Astrocyte (in vitro differentiated cells and primary cell): ENCODE data around the gene CHST7. TPM values are rescaled to one million over a fixed set of nuclear protein-coding genes. Genes with fewer than 3 reads are reported as not detected.
A peak's percentile ranks its signal among the peaks of the same experiment; 100 is the strongest.

Source experiments
- DNase-seq: peaks from one replicate; pipeline ENCODE4 v3.0.0-alpha.2; 2010; ENCODE audit warnings: low read depth
- FAIRE-seq: peaks from 2 replicates; lab custom pipeline; 2011; peaks lifted over from hg19 to GRCh38; lab: Jason Lieb, UNC
- H2AFZ ChIP-seq: 2 replicates; pipeline ENCODE4 v1.6.0; 2012; ENCODE audit warnings: low read depth, low read length, inconsistent platforms
- H3K27ac ChIP-seq: 2 replicates; pipeline ENCODE4 v1.5.1; 2011; ENCODE audit warnings: low read depth, low read length, inconsistent platforms
- H3K27me3 ChIP-seq: 2 replicates; pipeline ENCODE4 v1.6.0; 2011; ENCODE audit warnings: low read length, inconsistent platforms; ENCODE audit not compliant: insufficient read depth
- H3K36me3 ChIP-seq: 2 replicates; pipeline ENCODE4 v1.5.1; 2011; ENCODE audit warnings: low read length, inconsistent platforms; ENCODE audit not compliant: insufficient read depth
- H3K4me1 ChIP-seq: 2 replicates; pipeline ENCODE4 v1.5.1; 2011; ENCODE audit warnings: low read length, inconsistent platforms; ENCODE audit not compliant: insufficient read depth
- H3K4me2 ChIP-seq: 2 replicates; pipeline ENCODE4 v1.6.0; 2012; ENCODE audit warnings: low read length, inconsistent platforms
- H3K4me3 ChIP-seq: 2 replicates; pipeline ENCODE4 v1.5.1; 2011; ENCODE audit warnings: low read depth, mild to moderate bottlenecking, low read length, inconsistent platforms; ENCODE audit not compliant: insufficient read depth
- H3K79me2 ChIP-seq: 2 replicates; pipeline ENCODE4 v1.6.0; 2012; ENCODE audit warnings: mild to moderate bottlenecking, low read length, inconsistent platforms; ENCODE audit not compliant: insufficient read depth
- H3K9ac ChIP-seq: 2 replicates; pipeline ENCODE4 v1.6.0; 2012; ENCODE audit warnings: mild to moderate bottlenecking, low read length, inconsistent platforms
- H3K9me3 ChIP-seq: 2 replicates; pipeline ENCODE4 v1.5.1; 2012; ENCODE audit warnings: low read depth, mild to moderate bottlenecking, low read length, inconsistent platforms; ENCODE audit not compliant: insufficient read depth
- H4K20me1 ChIP-seq: 2 replicates; pipeline ENCODE4 v1.6.0; 2012; ENCODE audit warnings: low read length, inconsistent platforms; ENCODE audit not compliant: insufficient read depth
- H3K27ac Mint-ChIP-seq: one replicate; pipeline ENCODE4 v1.8.0; 2021; ENCODE audit warnings: mild to moderate bottlenecking, mixed read lengths; ENCODE audit not compliant: unreplicated experiment
- H3K27me3 Mint-ChIP-seq: one replicate; pipeline ENCODE4 v1.8.0; 2021; ENCODE audit warnings: low read depth, mixed read lengths; ENCODE audit not compliant: unreplicated experiment
- H3K36me3 Mint-ChIP-seq: one replicate; pipeline ENCODE4 v1.8.0; 2021; ENCODE audit warnings: low read depth, mixed read lengths; ENCODE audit not compliant: unreplicated experiment
- H3K4me1 Mint-ChIP-seq: one replicate; pipeline ENCODE4 v1.8.0; 2021; ENCODE audit warnings: low read depth, mixed read lengths; ENCODE audit not compliant: unreplicated experiment
- H3K4me3 Mint-ChIP-seq: one replicate; pipeline ENCODE4 v1.8.0; 2021; ENCODE audit warnings: mild to moderate bottlenecking, moderate library complexity, mixed read lengths; ENCODE audit not compliant: unreplicated experiment
- H3K9me3 Mint-ChIP-seq: one replicate; pipeline ENCODE4 v1.8.0; 2021; ENCODE audit warnings: mild to moderate bottlenecking, mixed read lengths; ENCODE audit not compliant: unreplicated experiment
- EZH2 ChIP-seq: IDR thresholded peaks from 2 replicates; pipeline ENCODE4 v1.6.1; 2012; ENCODE audit warnings: mild to moderate bottlenecking, low read length, inconsistent platforms; ENCODE audit not compliant: insufficient read depth
- total RNA-seq: library from RNA; stranded (reverse); gene quantifications from 2 replicates; pipeline ENCODE4 v1.2.1, GENCODE V29; 2021
- TF ChIP-seq, protein P1 (sequence below): IDR thresholded peaks from 2 replicates; pipeline ENCODE4 v1.5.1; 2011; ENCODE audit warnings: low read depth, mild to moderate bottlenecking, inconsistent platforms, low read length, moderate library complexity; ENCODE audit not compliant: insufficient read depth

The CHST7 gene
- total RNA-seq, 1 donor from 2014 or later = 15.4 TPM

DNA sequence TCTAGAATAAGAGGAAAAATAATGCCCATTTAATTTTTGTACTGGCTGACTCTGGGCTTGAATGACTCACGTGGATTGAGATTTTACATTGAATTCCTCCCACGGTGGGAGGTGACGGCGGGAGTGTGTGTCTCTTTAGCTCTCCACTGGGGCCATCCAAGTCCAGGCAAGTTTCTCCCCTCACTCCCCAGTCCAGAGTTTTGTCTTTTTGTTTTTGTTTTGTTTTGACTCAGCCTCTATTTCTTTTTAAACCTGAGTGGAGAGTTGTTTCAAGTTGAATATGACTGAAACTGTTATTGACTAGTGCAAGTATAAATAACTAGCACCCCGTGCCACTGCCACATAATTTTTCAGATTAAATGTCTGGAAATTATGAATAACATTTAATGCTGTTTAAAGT, 13.6 kb downstream of the CHST7 start:
- DNase-seq (peak; percentile 52), FAIRE-seq (no peak)
- Mint-ChIP-seq H3K27ac (peak overlapping the region; percentile 73), H3K4me3 (no peak overlapping the region), H3K9me3 (no peaks in the 10 kb centered on the region), H3K4me1 (peaks cover 30% of the 10 kb centered on the region), H3K27me3 (no peaks in the 10 kb centered on the region), H3K36me3 (no peaks in the 10 kb centered on the region)
- Histone ChIP-seq H3K79me2 (peaks cover 11% of the 10 kb centered on the region), H3K4me1 (peaks cover 40% of the 10 kb centered on the region), H3K27ac (peak overlapping the region; percentile 81), H3K36me3 (no peaks in the 10 kb centered on the region), H4K20me1 (no peaks in the 10 kb centered on the region), H3K4me2 (peak overlapping the region; percentile 82), H2AFZ (no peak overlapping the region), H3K9ac (peak overlapping the region; percentile 55), H3K27me3 (no peaks in the 10 kb centered on the region), H3K4me3 (no peak overlapping the region), H3K9me3 (no peaks in the 10 kb centered on the region)
- no peak for TF ChIP-seq EZH2
- TF ChIP-seq, protein P1, sequence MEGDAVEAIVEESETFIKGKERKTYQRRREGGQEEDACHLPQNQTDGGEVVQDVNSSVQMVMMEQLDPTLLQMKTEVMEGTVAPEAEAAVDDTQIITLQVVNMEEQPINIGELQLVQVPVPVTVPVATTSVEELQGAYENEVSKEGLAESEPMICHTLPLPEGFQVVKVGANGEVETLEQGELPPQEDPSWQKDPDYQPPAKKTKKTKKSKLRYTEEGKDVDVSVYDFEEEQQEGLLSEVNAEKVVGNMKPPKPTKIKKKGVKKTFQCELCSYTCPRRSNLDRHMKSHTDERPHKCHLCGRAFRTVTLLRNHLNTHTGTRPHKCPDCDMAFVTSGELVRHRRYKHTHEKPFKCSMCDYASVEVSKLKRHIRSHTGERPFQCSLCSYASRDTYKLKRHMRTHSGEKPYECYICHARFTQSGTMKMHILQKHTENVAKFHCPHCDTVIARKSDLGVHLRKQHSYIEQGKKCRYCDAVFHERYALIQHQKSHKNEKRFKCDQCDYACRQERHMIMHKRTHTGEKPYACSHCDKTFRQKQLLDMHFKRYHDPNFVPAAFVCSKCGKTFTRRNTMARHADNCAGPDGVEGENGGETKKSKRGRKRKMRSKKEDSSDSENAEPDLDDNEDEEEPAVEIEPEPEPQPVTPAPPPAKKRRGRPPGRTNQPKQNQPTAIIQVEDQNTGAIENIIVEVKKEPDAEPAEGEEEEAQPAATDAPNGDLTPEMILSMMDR = no peak

DNA sequence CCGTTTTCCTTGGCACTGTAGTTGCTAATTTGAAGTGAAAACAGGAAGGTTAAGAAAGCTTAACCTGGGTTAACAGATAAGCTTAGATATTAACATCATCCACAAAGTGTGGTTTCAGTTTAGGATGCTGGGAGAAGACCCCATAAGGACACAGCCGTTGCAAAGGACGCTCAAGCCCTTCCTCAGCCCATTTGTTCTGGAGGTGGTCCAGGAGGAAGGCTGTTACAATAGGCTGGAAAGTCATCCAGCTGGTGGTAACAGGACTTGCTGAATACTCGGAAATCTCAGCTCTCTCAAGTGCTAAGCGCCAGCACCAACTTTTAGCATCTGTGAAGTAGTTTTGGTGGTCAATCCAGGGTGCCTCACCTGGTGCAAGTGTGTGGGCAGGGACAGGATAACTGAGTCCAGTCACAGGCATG, 14.2 kb downstream of the CHST7 start:
- peak overlapping the region; percentile 24 for H3K27ac Mint-ChIP-seq
- H3K36me3 ChIP-seq = no peaks in the 10 kb centered on the region
- no peak for TF ChIP-seq EZH2
- TF ChIP-seq, protein P1 = no peak
- H3K4me2 ChIP-seq = peak overlapping the region; percentile 82
- no peaks in the 10 kb centered on the region for H3K9me3 ChIP-seq
- H3K9ac ChIP-seq = peak overlapping the region; percentile 55
- peaks cover 24% of the 10 kb centered on the region for H3K4me1 Mint-ChIP-seq
- peaks cover 34% of the 10 kb centered on the region for H3K4me1 ChIP-seq
- H2AFZ ChIP-seq = no peak overlapping the region
- H3K9me3 Mint-ChIP-seq = no peaks in the 10 kb centered on the region
- H3K36me3 Mint-ChIP-seq = no peaks in the 10 kb centered on the region
- H3K4me3 ChIP-seq = peak overlapping the region; percentile 1
- no peaks in the 10 kb centered on the region for H4K20me1 ChIP-seq
- H3K27me3 ChIP-seq = no peaks in the 10 kb centered on the region
- peak overlapping the region; percentile 81 for H3K27ac ChIP-seq
- DNase-seq (peak; percentile 30), FAIRE-seq (no peak)
- H3K79me2 ChIP-seq = peaks cover 11% of the 10 kb centered on the region
- no peak overlapping the region for H3K4me3 Mint-ChIP-seq
- no peaks in the 10 kb centered on the region for H3K27me3 Mint-ChIP-seq

DNA sequence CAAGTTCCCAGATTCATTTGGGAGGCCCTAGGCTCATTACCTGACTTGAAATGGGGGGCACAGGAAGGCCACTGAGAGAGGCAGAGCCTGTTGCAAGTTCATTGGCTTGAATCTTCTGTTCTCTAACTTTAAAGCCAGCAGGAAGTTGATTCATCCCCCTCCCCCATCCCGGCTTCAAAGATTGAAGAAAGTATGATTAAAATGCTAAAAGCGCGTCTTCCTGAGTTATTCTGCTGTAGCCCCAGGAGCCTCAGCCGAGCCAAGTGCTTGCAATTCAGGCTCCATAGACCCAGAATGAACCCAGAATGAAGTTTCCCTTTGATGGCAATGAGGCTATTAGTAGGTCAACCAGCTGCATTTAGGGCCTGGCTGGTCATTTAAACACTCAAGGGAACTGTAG, 14.7 kb downstream of the CHST7 start:
- peaks cover 23% of the 10 kb centered on the region for H3K4me1 Mint-ChIP-seq
- H3K4me3 Mint-ChIP-seq = no peak overlapping the region
- TF ChIP-seq, protein P1 = no peak
- no peak for TF ChIP-seq EZH2
- no peaks in the 10 kb centered on the region for H3K9me3 ChIP-seq
- H3K27ac Mint-ChIP-seq = peak overlapping the region; percentile 24
- H3K9ac ChIP-seq = peak overlapping the region; percentile 55
- H3K36me3 ChIP-seq = no peaks in the 10 kb centered on the region
- no peaks in the 10 kb centered on the region for H3K27me3 Mint-ChIP-seq
- H3K4me1 ChIP-seq = peaks cover 31% of the 10 kb centered on the region
- H2AFZ ChIP-seq = no peak overlapping the region
- no peaks in the 10 kb centered on the region for H3K36me3 Mint-ChIP-seq
- peaks cover 11% of the 10 kb centered on the region for H3K79me2 ChIP-seq
- peak overlapping the region; percentile 1 for H3K4me3 ChIP-seq
- peak; percentile 70 for DNase-seq
- no peaks in the 10 kb centered on the region for H4K20me1 ChIP-seq
- H3K4me2 ChIP-seq = peak overlapping the region; percentile 82
- no peak for FAIRE-seq
- H3K27ac ChIP-seq = peak overlapping the region; percentile 81
- H3K27me3 ChIP-seq = no peaks in the 10 kb centered on the region
- no peaks in the 10 kb centered on the region for H3K9me3 Mint-ChIP-seq
